ENCODE measurements around the gene KRT7. TPM values are rescaled to one million over a fixed set of nuclear protein-coding genes. Genes with fewer than 3 reads are reported as not detected.
"Not testable (repeated sequence)": the region's sequence is repeated elsewhere in the genome, so short reads cannot be mapped to it uniquely, and the experiment has no call there.

Gene KRT7
- total and polyA plus RNA-seq, 2 donors, result 2.8 to 34.7 TPM

GRCh38 chr12:52251367-52252051 is 18.5 kb downstream of the KRT7 start:
- H3K36me3 ChIP-seq (ENCODE audit: control insufficient read depth in 2 of 2, insufficient read depth in 2 of 2, low read length in 1 of 2), result no peaks in the 10 kb centered on the region
- 55% methylated on average over 9 of the region's 9 CpGs for WGBS

GRCh38 chr12:52252175-52252615 is 19.2 kb downstream of the KRT7 start:
- not testable (repeated sequence) for DNase-seq (ENCODE audit: low read depth in 6 of 9, low spot score in 9 of 9)
- H3K27me3 ChIP-seq (ENCODE audit: control insufficient read depth in 2 of 2, insufficient read depth in 1 of 2, low read length in 1 of 2), result peaks cover 11 to 82% of the 10 kb centered on the region in 2 donors
- 94% methylated on average over 8 of the region's 8 CpGs for WGBS

More at GRCh38 chr12:52251367-52252051, 18.5 kb downstream of the KRT7 start:
- Histone ChIP-seq H3K27me3 (ENCODE audit: control insufficient read depth in 2 of 2, insufficient read depth in 1 of 2, low read length in 1 of 2) (peaks cover 11 to 77% of the 10 kb centered on the region in 2 donors), H3K4me1 (ENCODE audit: control insufficient read depth in 2 of 2, insufficient read depth in 2 of 2, low read length in 2 of 2) (peaks cover 0 to 2% of the 10 kb centered on the region in 2 donors), H3K9me3 (ENCODE audit: control insufficient read depth in 2 of 2, insufficient read depth in 1 of 2, low read length in 1 of 2) (no peaks in the 10 kb centered on the region), H3K27ac (ENCODE audit: low read depth in 1 of 2, low read length in 1 of 2) (no peak overlapping the region), H3K4me3 (ENCODE audit: low read length in 2 of 2) (no peak overlapping the region)
- DNase-seq (ENCODE audit: low read depth in 6 of 9, low spot score in 9 of 9), result no peak

GRCh38 chr12:52252728-52253343 is 19.8 kb downstream of the KRT7 start:
- H3K9me3 ChIP-seq (ENCODE audit: control insufficient read depth in 2 of 2, insufficient read depth in 1 of 2, low read length in 1 of 2), result no peaks in the 10 kb centered on the region
- no peaks in the 10 kb centered on the region for H3K36me3 ChIP-seq (ENCODE audit: control insufficient read depth in 2 of 2, insufficient read depth in 2 of 2, low read length in 1 of 2)
- no peak overlapping the region for H3K4me3 ChIP-seq (ENCODE audit: low read length in 2 of 2)
- DNase-seq (ENCODE audit: low read depth in 6 of 9, low spot score in 9 of 9), result no peak
- H3K27ac ChIP-seq (ENCODE audit: low read depth in 1 of 2, low read length in 1 of 2), result no peak overlapping the region
- 97% methylated on average over 11 of the region's 11 CpGs for WGBS
- no peaks in the 10 kb centered on the region for H3K4me1 ChIP-seq (ENCODE audit: control insufficient read depth in 2 of 2, insufficient read depth in 2 of 2, low read length in 2 of 2)
- peaks cover 17 to 89% of the 10 kb centered on the region in 2 donors for H3K27me3 ChIP-seq (ENCODE audit: control insufficient read depth in 2 of 2, insufficient read depth in 1 of 2, low read length in 1 of 2)

More at GRCh38 chr12:52252175-52252615, 19.2 kb downstream of the KRT7 start:
- H3K9me3 ChIP-seq (ENCODE audit: control insufficient read depth in 2 of 2, insufficient read depth in 1 of 2, low read length in 1 of 2); H3K36me3 ChIP-seq (ENCODE audit: control insufficient read depth in 2 of 2, insufficient read depth in 2 of 2, low read length in 1 of 2); H3K27ac ChIP-seq (ENCODE audit: low read depth in 1 of 2, low read length in 1 of 2); H3K4me3 ChIP-seq (ENCODE audit: low read length in 2 of 2); H3K4me1 ChIP-seq (ENCODE audit: control insufficient read depth in 2 of 2, insufficient read depth in 2 of 2, low read length in 2 of 2): not testable (repeated sequence)

- peaks cover 0 to under 1% of the 10 kb centered on the region in 2 donors for H3K4me1 ChIP-seq (ENCODE audit: control insufficient read depth in 2 of 2, insufficient read depth in 2 of 2, low read length in 2 of 2)
- H3K36me3 ChIP-seq (ENCODE audit: control insufficient read depth in 2 of 2, insufficient read depth in 2 of 2, low read length in 1 of 2), result no peaks in the 10 kb centered on the region
- no peak overlapping the region for H3K4me3 ChIP-seq (ENCODE audit: low read length in 2 of 2)
- H3K9me3 ChIP-seq (ENCODE audit: control insufficient read depth in 2 of 2, insufficient read depth in 1 of 2, low read length in 1 of 2), result no peaks in the 10 kb centered on the region
- H3K27me3 ChIP-seq (ENCODE audit: control insufficient read depth in 2 of 2, insufficient read depth in 1 of 2, low read length in 1 of 2), result peaks cover 25 to 91% of the 10 kb centered on the region in 2 donors
- no peak for DNase-seq (ENCODE audit: low read depth in 6 of 9, low spot score in 9 of 9)
- 96% methylated on average over 14 of the region's 14 CpGs for WGBS
- H3K27ac ChIP-seq (ENCODE audit: low read depth in 1 of 2, low read length in 1 of 2), result no peak overlapping the region
Measured at GRCh38 chr12:52253391-52254179, 20.5 kb downstream of the KRT7 start.

GRCh38 chr12:52254180-52254964 is 21.3 kb downstream of the KRT7 start:
- peaks cover 0 to under 1% of the 10 kb centered on the region in 2 donors for H3K9me3 ChIP-seq (ENCODE audit: control insufficient read depth in 2 of 2, insufficient read depth in 1 of 2, low read length in 1 of 2)
- H3K27me3 ChIP-seq (ENCODE audit: control insufficient read depth in 2 of 2, insufficient read depth in 1 of 2, low read length in 1 of 2), result peaks cover 32 to 91% of the 10 kb centered on the region in 2 donors
- DNase-seq (ENCODE audit: low read depth in 6 of 9, low spot score in 9 of 9), result no peak
- H3K4me1 ChIP-seq (ENCODE audit: control insufficient read depth in 2 of 2, insufficient read depth in 2 of 2, low read length in 2 of 2), result peaks cover 0 to 2% of the 10 kb centered on the region in 2 donors
- H3K4me3 ChIP-seq (ENCODE audit: low read length in 2 of 2), result no peak overlapping the region
- 93% methylated on average over 10 of the region's 10 CpGs for WGBS
- H3K36me3 ChIP-seq (ENCODE audit: control insufficient read depth in 2 of 2, insufficient read depth in 2 of 2, low read length in 1 of 2), result no peaks in the 10 kb centered on the region
- H3K27ac ChIP-seq (ENCODE audit: low read depth in 1 of 2, low read length in 1 of 2), result no peak overlapping the region

GRCh38 chr12:52254965-52255751 is 22.1 kb downstream of the KRT7 start:
- 94% methylated on average over 7 of the region's 7 CpGs for WGBS
- Histone ChIP-seq H3K9me3 (ENCODE audit: control insufficient read depth in 2 of 2, insufficient read depth in 1 of 2, low read length in 1 of 2) (peaks cover 0 to 1% of the 10 kb centered on the region in 2 donors), H3K36me3 (ENCODE audit: control insufficient read depth in 2 of 2, insufficient read depth in 2 of 2, low read length in 1 of 2) (no peaks in the 10 kb centered on the region), H3K4me3 (ENCODE audit: low read length in 2 of 2) (no peak overlapping the region), H3K4me1 (ENCODE audit: control insufficient read depth in 2 of 2, insufficient read depth in 2 of 2, low read length in 2 of 2) (peaks cover 0 to 2% of the 10 kb centered on the region in 2 donors), H3K27ac (ENCODE audit: low read depth in 1 of 2, low read length in 1 of 2) (no peak overlapping the region), H3K27me3 (ENCODE audit: control insufficient read depth in 2 of 2, insufficient read depth in 1 of 2, low read length in 1 of 2) (peaks cover 34 to 91% of the 10 kb centered on the region in 2 donors)
- DNase-seq (ENCODE audit: low read depth in 6 of 9, low spot score in 9 of 9), result no peak

GRCh38 chr12:52255926-52256583 is 23.0 kb downstream of the KRT7 start:
- Histone ChIP-seq H3K27me3 (ENCODE audit: control insufficient read depth in 2 of 2, insufficient read depth in 1 of 2, low read length in 1 of 2) (peaks cover 31 to 91% of the 10 kb centered on the region in 2 donors), H3K36me3 (ENCODE audit: control insufficient read depth in 2 of 2, insufficient read depth in 2 of 2, low read length in 1 of 2) (no peaks in the 10 kb centered on the region), H3K4me3 (ENCODE audit: low read length in 2 of 2) (no peak overlapping the region), H3K9me3 (ENCODE audit: control insufficient read depth in 2 of 2, insufficient read depth in 1 of 2, low read length in 1 of 2) (peaks cover 0 to 1% of the 10 kb centered on the region in 2 donors), H3K27ac (ENCODE audit: low read depth in 1 of 2, low read length in 1 of 2) (no peak overlapping the region), H3K4me1 (ENCODE audit: control insufficient read depth in 2 of 2, insufficient read depth in 2 of 2, low read length in 2 of 2) (peaks cover 0 to 2% of the 10 kb centered on the region in 2 donors)
- no peak for DNase-seq (ENCODE audit: low read depth in 6 of 9, low spot score in 9 of 9)
- WGBS, result 88% methylated on average over 9 of the region's 9 CpGs

GRCh38 chr12:52256584-52256935 is 23.5 kb downstream of the KRT7 start:
- Histone ChIP-seq H3K27ac (ENCODE audit: low read depth in 1 of 2, low read length in 1 of 2) (no peak overlapping the region), H3K9me3 (ENCODE audit: control insufficient read depth in 2 of 2, insufficient read depth in 1 of 2, low read length in 1 of 2) (peaks cover 0 to 1% of the 10 kb centered on the region in 2 donors), H3K4me3 (ENCODE audit: low read length in 2 of 2) (no peak overlapping the region), H3K36me3 (ENCODE audit: control insufficient read depth in 2 of 2, insufficient read depth in 2 of 2, low read length in 1 of 2) (no peaks in the 10 kb centered on the region), H3K27me3 (ENCODE audit: control insufficient read depth in 2 of 2, insufficient read depth in 1 of 2, low read length in 1 of 2) (peaks cover 31 to 91% of the 10 kb centered on the region in 2 donors), H3K4me1 (ENCODE audit: control insufficient read depth in 2 of 2, insufficient read depth in 2 of 2, low read length in 2 of 2) (peaks cover 0 to 2% of the 10 kb centered on the region in 2 donors)
- DNase-seq (ENCODE audit: low read depth in 6 of 9, low spot score in 9 of 9), result no peak
- WGBS, result 90% methylated on average over 2 of the region's 2 CpGs
